NCI-H2196 treated with DMSO at 0.1 percent for 48 hours (cell line): ENCODE measurements around the gene CMYA5.

Source experiments
- DNase-seq: peaks from one replicate; lab custom pipeline; 2025; ENCODE audit not compliant: unreplicated experiment; lab: John Stamatoyannopoulos, UW

The CMYA5 gene

GRCh38 chr5:79834098-79834753, 144.6 kb downstream of the CMYA5 start:
- no peak for DNase-seq

GRCh38 chr5:79834754-79835714, 145.4 kb downstream of the CMYA5 start:
- DNase-seq = no peak

- DNase-seq = no peak
These were observed 148.3 kb downstream of the CMYA5 start for GRCh38 chr5:79837761-79838551.

GRCh38 chr5:79840084-79840990, 150.7 kb downstream of the CMYA5 start:
- no peak for DNase-seq

GRCh38 chr5:79841172-79841571, 151.5 kb downstream of the CMYA5 start:
- DNase-seq = no peak

GRCh38 chr5:79842006-79842881, 152.6 kb downstream of the CMYA5 start:
- no peak for DNase-seq

- DNase-seq = no peak
These were observed 153.4 kb downstream of the CMYA5 start for GRCh38 chr5:79842991-79843390.

GRCh38 chr5:79843450-79844388, 154.1 kb downstream of the CMYA5 start:
- no peak for DNase-seq

- no peak for DNase-seq
These were observed 154.9 kb downstream of the CMYA5 start for GRCh38 chr5:79844571-79844970.

- DNase-seq = no peak
These were observed 156.0 kb downstream of the CMYA5 start for GRCh38 chr5:79845448-79846197.

GRCh38 chr5:79846198-79846521, 156.5 kb downstream of the CMYA5 start:
- DNase-seq = no peak

- no peak for DNase-seq
These were observed 157.9 kb downstream of the CMYA5 start for GRCh38 chr5:79847561-79847960.

GRCh38 chr5:79849061-79849460, 159.4 kb downstream of the CMYA5 start:
- no peak for DNase-seq
